Vagina (tissue), 2 donors: ENCODE measurements around the gene EZH2. TPM values are rescaled to one million over a fixed set of nuclear protein-coding genes. Genes with fewer than 3 reads are reported as not detected.

Source experiments
- DNase-seq, 2 donors: peaks; one replicate each; pipeline ENCODE4 v3.0.0-alpha.2; 2017; ENCODE audit errors: extremely low spot score in 2 of 2
- H3K27ac ChIP-seq: fragments of 200-600 bp; sonication (generic); one replicate; pipeline ENCODE4 v1.5.1; 2019
- H3K27me3 ChIP-seq: fragments of 200-600 bp; sonication (generic); one replicate; pipeline ENCODE4 v1.5.1; 2019
- H3K36me3 ChIP-seq, 2 donors: fragments of 200-600 bp; sonication (generic); one replicate each; pipeline ENCODE4 v1.5.1; 2017 to 2019
- H3K4me1 ChIP-seq: fragments of 200-600 bp; sonication (generic); one replicate; pipeline ENCODE4 v1.5.1; 2019
- H3K4me3 ChIP-seq, 2 donors: fragments of 200-600 bp; sonication (generic); 1 replicate in 1 of 2; 2 replicates in 1 of 2; pipeline ENCODE4 v1.5.1; 2016 to 2019
- H3K9me3 ChIP-seq: fragments of 200-600 bp; sonication (generic); one replicate; pipeline ENCODE4 v1.5.1; 2019
- POLR2A ChIP-seq, 2 donors: fragments of 450-650 bp; IDR thresholded peaks; one replicate each; pipeline ENCODE4 v1.6.1; 2017; ENCODE audit warnings: antibody characterized with exemption in 2 of 2, mild to moderate bottlenecking in 2 of 2, moderate library complexity in 2 of 2
- POLR2AphosphoS5 ChIP-seq, 2 donors: sonication (generic); formaldehyde crosslinking; IDR thresholded peaks; one replicate each; pipeline ENCODE4 v1.9.0; 2017; ENCODE audit warnings: antibody characterized with exemption in 2 of 2, mild to moderate bottlenecking in 2 of 2, low read depth in 1 of 2; ENCODE audit not compliant: insufficient read depth in 1 of 2
- intact Hi-C: fragments of 100-400 bp; cut with DNase I; formaldehyde crosslinking; loops from one replicate; pipeline ENCODE4 v1.15.1; 2023
- total RNA-seq: library from RNA; depleted of rRNA; stranded (reverse); fragments of >200 nt; gene quantifications from one replicate; pipeline ENCODE4 v1.2.3, GENCODE V29; 2016
- TF ChIP-seq, protein P1 (sequence below), 3 experiments: fragments of 450-650 bp in 2 of 3; fragments of 200-600 bp in 1 of 3; sonication (generic) in 1 of 3; IDR thresholded peaks; one replicate each; pipeline ENCODE4 v1.5.1; 2017 to 2019; ENCODE audit warnings: antibody characterized with exemption in 3 of 3, mild to moderate bottlenecking in 2 of 3, moderate library complexity in 2 of 3

The EZH2 gene
- total RNA-seq, 1 donor from 2014 or later, result 7.9 TPM

DNA sequence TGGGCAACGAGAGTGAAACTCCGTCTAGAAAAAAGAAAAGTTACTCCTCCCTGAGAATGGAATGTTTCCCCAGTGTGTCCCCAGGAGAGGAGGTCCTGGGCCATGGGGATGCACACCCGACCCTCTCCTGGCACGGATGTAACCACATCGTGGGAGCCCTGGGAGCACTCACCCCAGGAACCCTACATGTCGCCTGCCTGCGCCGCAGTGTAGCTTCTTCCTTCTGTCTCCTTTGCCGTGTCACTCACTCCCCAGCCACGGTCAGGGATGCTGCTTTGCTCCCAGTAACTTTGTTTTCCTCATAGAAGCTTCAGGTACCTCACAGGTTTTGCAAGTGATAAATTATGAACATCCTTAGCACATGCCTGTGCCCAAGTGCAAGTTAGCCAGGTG lies 82.0 kb downstream of the EZH2 start:
- no peaks in the 10 kb centered on the region for H3K4me1 ChIP-seq
- H3K27me3 ChIP-seq, result no peaks in the 10 kb centered on the region
- no peaks in the 10 kb centered on the region for H3K9me3 ChIP-seq
- peaks cover 3 to 43% of the 10 kb centered on the region in 2 donors for H3K36me3 ChIP-seq
- DNase-seq, result no peak
- H3K27ac ChIP-seq, result no peak overlapping the region
- H3K4me3 ChIP-seq, result no peak overlapping the region
- TF ChIP-seq POLR2AphosphoS5 (IDR thresholded peaks at IDR 0.05; ENCODE audit: insufficient read depth in 1 of 2, low read depth in 1 of 2) (no peak), POLR2A (IDR thresholded peaks at IDR 0.05) (no peak)
- TF ChIP-seq, protein P1, sequence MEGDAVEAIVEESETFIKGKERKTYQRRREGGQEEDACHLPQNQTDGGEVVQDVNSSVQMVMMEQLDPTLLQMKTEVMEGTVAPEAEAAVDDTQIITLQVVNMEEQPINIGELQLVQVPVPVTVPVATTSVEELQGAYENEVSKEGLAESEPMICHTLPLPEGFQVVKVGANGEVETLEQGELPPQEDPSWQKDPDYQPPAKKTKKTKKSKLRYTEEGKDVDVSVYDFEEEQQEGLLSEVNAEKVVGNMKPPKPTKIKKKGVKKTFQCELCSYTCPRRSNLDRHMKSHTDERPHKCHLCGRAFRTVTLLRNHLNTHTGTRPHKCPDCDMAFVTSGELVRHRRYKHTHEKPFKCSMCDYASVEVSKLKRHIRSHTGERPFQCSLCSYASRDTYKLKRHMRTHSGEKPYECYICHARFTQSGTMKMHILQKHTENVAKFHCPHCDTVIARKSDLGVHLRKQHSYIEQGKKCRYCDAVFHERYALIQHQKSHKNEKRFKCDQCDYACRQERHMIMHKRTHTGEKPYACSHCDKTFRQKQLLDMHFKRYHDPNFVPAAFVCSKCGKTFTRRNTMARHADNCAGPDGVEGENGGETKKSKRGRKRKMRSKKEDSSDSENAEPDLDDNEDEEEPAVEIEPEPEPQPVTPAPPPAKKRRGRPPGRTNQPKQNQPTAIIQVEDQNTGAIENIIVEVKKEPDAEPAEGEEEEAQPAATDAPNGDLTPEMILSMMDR (IDR thresholded peaks at IDR 0.05), result no peak
- intact Hi-C loops, result no loop called here

DNA sequence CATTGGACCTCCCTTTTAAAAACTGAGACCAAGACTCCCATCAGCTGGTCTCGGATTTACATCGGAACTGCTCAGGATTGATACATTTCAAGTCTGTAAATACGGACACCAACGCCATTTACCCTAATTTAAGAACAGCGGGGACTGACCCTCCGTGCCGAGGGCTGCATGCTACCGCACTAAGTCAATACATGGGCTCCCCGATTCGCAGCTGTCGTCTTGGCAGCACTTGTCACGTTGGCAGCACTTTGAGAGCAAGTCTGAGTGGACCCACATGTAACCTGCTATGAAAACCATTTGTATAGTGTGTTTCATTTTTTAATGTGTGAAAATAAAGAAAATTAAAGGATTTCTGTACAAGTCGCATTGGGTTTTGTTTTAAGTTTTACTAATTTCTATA lies 83.4 kb downstream of the EZH2 start:
- intact Hi-C loops, result no loop called here
- no peaks in the 10 kb centered on the region for H3K9me3 ChIP-seq
- no peaks in the 10 kb centered on the region for H3K4me1 ChIP-seq
- TF ChIP-seq POLR2A (IDR thresholded peaks at IDR 0.05) (no peak), POLR2AphosphoS5 (IDR thresholded peaks at IDR 0.05; ENCODE audit: insufficient read depth in 1 of 2, low read depth in 1 of 2) (no peak)
- TF ChIP-seq, protein P1 (IDR thresholded peaks at IDR 0.05), result no peak
- no peak overlapping the region for H3K27ac ChIP-seq
- DNase-seq, result no peak
- peaks cover 3 to 54% of the 10 kb centered on the region in 2 donors for H3K36me3 ChIP-seq
- no peak overlapping the region for H3K4me3 ChIP-seq
- no peaks in the 10 kb centered on the region for H3K27me3 ChIP-seq

DNA sequence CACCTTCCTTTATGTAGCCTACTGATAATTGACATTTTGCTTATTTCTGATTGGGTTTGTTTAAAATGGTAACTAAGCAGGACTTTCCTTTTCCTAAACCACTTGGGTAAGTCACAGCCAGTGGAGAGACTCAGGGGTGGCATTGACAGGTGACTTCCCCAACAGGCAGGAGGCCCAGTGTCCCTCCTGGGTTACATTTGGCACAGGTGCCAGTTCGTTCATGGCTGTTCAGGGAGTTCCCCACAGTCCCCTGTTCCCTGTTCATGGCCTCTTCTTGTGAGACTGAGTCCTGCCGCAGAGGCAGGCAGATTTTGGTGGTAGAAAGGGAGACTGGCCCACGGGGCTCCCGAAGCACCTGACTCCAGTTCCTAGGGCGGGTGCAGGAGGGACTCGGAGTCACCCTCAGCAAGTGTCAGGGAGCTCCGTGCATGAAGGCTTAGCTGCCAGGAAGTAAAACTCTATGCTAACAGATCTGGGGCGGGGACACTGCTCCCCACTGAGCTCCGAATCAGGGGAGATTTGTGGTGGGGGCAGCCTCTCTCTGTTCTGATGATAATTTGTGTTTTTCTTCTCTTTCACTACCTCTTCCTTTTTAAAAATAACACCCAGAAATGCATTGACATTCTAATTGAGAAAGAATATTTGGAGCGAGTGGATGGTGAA lies 84.1 kb downstream of the EZH2 start:
- Histone ChIP-seq H3K4me1 (no peaks in the 10 kb centered on the region), H3K9me3 (no peaks in the 10 kb centered on the region), H3K27ac (no peak overlapping the region), H3K27me3 (no peaks in the 10 kb centered on the region), H3K4me3 (no peak overlapping the region), H3K36me3 (peaks cover 3 to 59% of the 10 kb centered on the region in 2 donors)
- intact Hi-C loops, result no loop called here
- DNase-seq, result no peak
- TF ChIP-seq POLR2AphosphoS5 (IDR thresholded peaks at IDR 0.05; ENCODE audit: insufficient read depth in 1 of 2, low read depth in 1 of 2), result no peak
- TF ChIP-seq, protein P1 (IDR thresholded peaks at IDR 0.05), result no peak
- no peak for TF ChIP-seq POLR2A (IDR thresholded peaks at IDR 0.05)

DNA sequence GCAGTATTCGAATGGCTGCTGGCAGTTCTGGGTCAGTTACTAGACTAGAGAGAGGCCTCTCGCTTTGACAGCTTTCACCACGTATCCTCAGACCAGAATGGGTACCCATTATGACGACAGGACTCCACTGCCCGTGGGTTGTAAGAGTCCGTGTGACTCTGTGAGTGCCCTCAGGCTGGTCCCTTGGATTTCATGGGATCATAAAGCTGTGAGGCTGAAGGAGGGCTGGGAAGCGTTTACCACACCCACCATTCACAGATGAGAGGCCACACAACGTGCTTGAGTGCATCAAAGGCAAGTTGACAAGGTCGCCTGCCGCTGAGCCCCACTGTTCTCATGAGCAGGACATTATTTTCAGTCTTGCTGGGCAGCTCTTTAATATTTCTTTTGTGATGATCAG lies 87.2 kb downstream of the EZH2 start:
- no peaks in the 10 kb centered on the region for H3K4me1 ChIP-seq
- intact Hi-C loops, result no loop called here
- H3K4me3 ChIP-seq, result no peak overlapping the region
- peaks cover 3 to 76% of the 10 kb centered on the region in 2 donors for H3K36me3 ChIP-seq
- H3K9me3 ChIP-seq, result no peaks in the 10 kb centered on the region
- TF ChIP-seq POLR2A (IDR thresholded peaks at IDR 0.05) (no peak), POLR2AphosphoS5 (IDR thresholded peaks at IDR 0.05; ENCODE audit: insufficient read depth in 1 of 2, low read depth in 1 of 2) (no peak)
- TF ChIP-seq, protein P1 (IDR thresholded peaks at IDR 0.05), result no peak
- H3K27ac ChIP-seq, result no peak overlapping the region
- H3K27me3 ChIP-seq, result no peaks in the 10 kb centered on the region
- DNase-seq, result no peak

DNA sequence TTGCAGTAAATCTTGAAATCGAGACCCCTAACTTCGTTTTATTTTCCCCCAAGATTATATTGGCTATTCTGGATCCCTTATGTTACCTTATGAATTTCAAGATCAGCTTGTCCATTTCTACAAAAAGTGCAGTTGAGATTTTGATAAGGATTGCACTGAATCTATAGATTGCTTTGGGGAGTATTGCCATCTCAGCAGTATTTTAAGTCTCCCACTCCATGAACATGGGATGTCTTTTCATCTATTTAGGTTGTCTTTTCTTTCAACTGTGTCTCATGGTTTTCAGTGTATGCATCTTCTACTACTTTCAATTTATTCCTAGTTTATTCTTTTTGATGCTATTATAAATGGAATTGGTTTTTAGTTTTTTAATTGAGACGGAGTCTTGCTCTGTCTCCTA lies 89.6 kb downstream of the EZH2 start:
- peaks cover 3 to 83% of the 10 kb centered on the region in 2 donors for H3K36me3 ChIP-seq
- H3K4me3 ChIP-seq, result no peak overlapping the region
- no peaks in the 10 kb centered on the region for H3K4me1 ChIP-seq
- intact Hi-C loops, result no loop called here
- no peak overlapping the region for H3K27ac ChIP-seq
- no peaks in the 10 kb centered on the region for H3K9me3 ChIP-seq
- no peak for DNase-seq
- no peaks in the 10 kb centered on the region for H3K27me3 ChIP-seq
- TF ChIP-seq POLR2A (IDR thresholded peaks at IDR 0.05) (no peak), POLR2AphosphoS5 (IDR thresholded peaks at IDR 0.05; ENCODE audit: insufficient read depth in 1 of 2, low read depth in 1 of 2) (no peak)
- TF ChIP-seq, protein P1 (IDR thresholded peaks at IDR 0.05), result no peak
